OCI-LY1 (cell line): ENCODE measurements around the gene SH3PXD2A.

Source experiments
- H2AFZ ChIP-seq: fragments of 200-600 bp; sonication (generic), shearing (Covaris generic); 2 replicates; pipeline ENCODE4 v1.6.0; 2014; ENCODE audit warnings: antibody characterized with exemption, mild to moderate bottlenecking, low read length
- H3F3A ChIP-seq: fragments of 200-600 bp; sonication (generic), shearing (Covaris generic); 2 replicates; pipeline ENCODE4 v1.6.0; 2014; ENCODE audit warnings: mild to moderate bottlenecking, antibody characterized with exemption, low read length, moderate library complexity; ENCODE audit not compliant: insufficient read depth
- H3K27ac ChIP-seq: fragments of 200-600 bp; sonication (generic); 2 replicates; pipeline ENCODE4 v1.5.1; 2014; ENCODE audit warnings: low read length, mixed run types, mild to moderate bottlenecking, low read depth; ENCODE audit not compliant: poor library complexity, severe bottlenecking
- H3K27me3 ChIP-seq: fragments of 200-600 bp; sonication (generic); 2 replicates; pipeline ENCODE4 v1.6.0; 2014; ENCODE audit warnings: antibody characterized with exemption, mild to moderate bottlenecking, low read length, moderate library complexity; ENCODE audit not compliant: insufficient read depth
- H3K36me3 ChIP-seq: fragments of 200-600 bp; sonication (generic); 2 replicates; pipeline ENCODE4 v1.6.1; 2014; ENCODE audit warnings: mild to moderate bottlenecking, antibody characterized with exemption, low read length, moderate library complexity, mixed read lengths; ENCODE audit not compliant: insufficient read depth
- H3K4me1 ChIP-seq: fragments of 200-600 bp; sonication (generic); 2 replicates; pipeline ENCODE4 v1.5.1; 2014; ENCODE audit warnings: mild to moderate bottlenecking, low read length, moderate library complexity; ENCODE audit not compliant: insufficient read depth, severe bottlenecking
- H3K4me2 ChIP-seq: fragments of 200-600 bp; sonication (generic), shearing (Covaris generic); 2 replicates; pipeline ENCODE4 v1.6.1; 2014; ENCODE audit warnings: low read length
- H3K4me3 ChIP-seq: fragments of 200-600 bp; sonication (generic); 2 replicates; pipeline ENCODE4 v1.5.1; 2014; ENCODE audit warnings: low read length, low read depth, mild to moderate bottlenecking, mixed read lengths; ENCODE audit not compliant: poor library complexity, severe bottlenecking
- H3K79me2 ChIP-seq: fragments of 200-600 bp; shearing (Covaris generic); 2 replicates; pipeline ENCODE4 v1.6.1; 2016; ENCODE audit warnings: mixed run types, low read length, mixed read lengths; ENCODE audit not compliant: insufficient read depth
- H3K9ac ChIP-seq: fragments of 200-600 bp; sonication (generic), shearing (Covaris generic); 2 replicates; pipeline ENCODE4 v1.6.1; 2014; ENCODE audit warnings: mild to moderate bottlenecking, low read length, mixed read lengths
- H3K9me2 ChIP-seq: fragments of 200-600 bp; sonication (generic), shearing (Covaris generic); 2 replicates; pipeline ENCODE4 v1.6.1; 2014; ENCODE audit warnings: low read depth, mild to moderate bottlenecking, low read length, mixed read lengths
- H3K9me3 ChIP-seq: fragments of 200-600 bp; shearing (Covaris generic); 2 replicates; pipeline ENCODE4 v1.6.1; 2014; ENCODE audit warnings: low read length, mixed read lengths
- H4K20me1 ChIP-seq: fragments of 200-600 bp; sonication (generic), shearing (Covaris generic); 2 replicates; pipeline ENCODE4 v1.6.0; 2016; ENCODE audit warnings: mild to moderate bottlenecking, low read length; ENCODE audit not compliant: insufficient read depth
- EZH2 ChIP-seq: fragments of 200-600 bp; sonication (generic), shearing (Covaris generic); IDR thresholded peaks from 2 replicates; pipeline ENCODE4 v1.8.0; 2017; ENCODE audit warnings: borderline replicate concordance, mixed run types, mild to moderate bottlenecking, antibody characterized with exemption, low read length, moderate library complexity, mixed read lengths
- TF ChIP-seq, protein P1 (sequence below): fragments of 200-600 bp; sonication (generic), shearing (Covaris generic); IDR thresholded peaks from 2 replicates; pipeline ENCODE4 v1.5.1; 2017; ENCODE audit warnings: mild to moderate bottlenecking, antibody characterized with exemption, low read length, moderate library complexity, mixed read lengths

SH3PXD2A gene

DNA sequence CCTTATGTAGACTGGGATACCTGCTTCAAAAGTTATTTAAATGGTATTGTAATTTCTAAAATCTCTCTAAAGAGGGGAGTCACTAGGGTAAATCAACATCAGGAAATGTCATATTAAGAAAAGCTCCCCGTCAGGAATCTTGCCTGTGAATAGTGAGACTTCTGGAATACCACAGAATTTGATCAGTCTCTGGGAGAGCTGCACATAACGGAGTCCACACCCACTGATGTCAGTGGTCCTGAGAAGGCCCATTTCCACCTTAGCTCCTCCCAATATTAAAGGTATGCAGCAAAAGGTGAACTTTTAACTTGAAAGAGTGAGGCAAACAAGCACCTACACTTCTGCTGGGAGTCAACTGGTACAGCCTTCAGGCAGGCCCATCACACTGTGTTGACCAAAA is 35.3 kb upstream of the SH3PXD2A start:
- no peaks in the 10 kb centered on the region for H3K27me3 ChIP-seq
- H3K4me3 ChIP-seq = no peak overlapping the region
- H3K79me2 ChIP-seq = no peaks in the 10 kb centered on the region
- H3K27ac ChIP-seq = no peak overlapping the region
- H2AFZ ChIP-seq = no peak overlapping the region
- no peaks in the 10 kb centered on the region for H3K9me3 ChIP-seq
- no peaks in the 10 kb centered on the region for H3F3A ChIP-seq
- no peak overlapping the region for H3K4me2 ChIP-seq
- no peaks in the 10 kb centered on the region for H3K4me1 ChIP-seq
- no peak overlapping the region for H3K9ac ChIP-seq
- no peaks in the 10 kb centered on the region for H3K9me2 ChIP-seq
- TF ChIP-seq, protein P1, sequence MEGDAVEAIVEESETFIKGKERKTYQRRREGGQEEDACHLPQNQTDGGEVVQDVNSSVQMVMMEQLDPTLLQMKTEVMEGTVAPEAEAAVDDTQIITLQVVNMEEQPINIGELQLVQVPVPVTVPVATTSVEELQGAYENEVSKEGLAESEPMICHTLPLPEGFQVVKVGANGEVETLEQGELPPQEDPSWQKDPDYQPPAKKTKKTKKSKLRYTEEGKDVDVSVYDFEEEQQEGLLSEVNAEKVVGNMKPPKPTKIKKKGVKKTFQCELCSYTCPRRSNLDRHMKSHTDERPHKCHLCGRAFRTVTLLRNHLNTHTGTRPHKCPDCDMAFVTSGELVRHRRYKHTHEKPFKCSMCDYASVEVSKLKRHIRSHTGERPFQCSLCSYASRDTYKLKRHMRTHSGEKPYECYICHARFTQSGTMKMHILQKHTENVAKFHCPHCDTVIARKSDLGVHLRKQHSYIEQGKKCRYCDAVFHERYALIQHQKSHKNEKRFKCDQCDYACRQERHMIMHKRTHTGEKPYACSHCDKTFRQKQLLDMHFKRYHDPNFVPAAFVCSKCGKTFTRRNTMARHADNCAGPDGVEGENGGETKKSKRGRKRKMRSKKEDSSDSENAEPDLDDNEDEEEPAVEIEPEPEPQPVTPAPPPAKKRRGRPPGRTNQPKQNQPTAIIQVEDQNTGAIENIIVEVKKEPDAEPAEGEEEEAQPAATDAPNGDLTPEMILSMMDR = no peak
- TF ChIP-seq EZH2 = no peak
- no peaks in the 10 kb centered on the region for H4K20me1 ChIP-seq
- H3K36me3 ChIP-seq = peaks cover 25% of the 10 kb centered on the region; the same call in 1 of the 2 replicates

GRCh38 chr10:103890194-103890658 is 34.9 kb upstream of the SH3PXD2A start:
- Histone ChIP-seq H3K27me3 (no peaks in the 10 kb centered on the region), H3K4me2 (no peak overlapping the region), H3K27ac (no peak overlapping the region), H3K9ac (no peak overlapping the region), H4K20me1 (no peaks in the 10 kb centered on the region), H2AFZ (no peak overlapping the region), H3K9me2 (no peaks in the 10 kb centered on the region), H3K79me2 (no peaks in the 10 kb centered on the region), H3K4me3 (no peak overlapping the region), H3K4me1 (no peaks in the 10 kb centered on the region), H3F3A (no peaks in the 10 kb centered on the region), H3K36me3 (peaks cover 21% of the 10 kb centered on the region; the same call in 1 of the 2 replicates), H3K9me3 (no peaks in the 10 kb centered on the region)
- TF ChIP-seq EZH2 = no peak
- TF ChIP-seq, protein P1 = no peak

GRCh38 chr10:103889121-103889720 is 33.8 kb upstream of the SH3PXD2A start:
- TF ChIP-seq, protein P1 = no peak
- TF ChIP-seq EZH2 = no peak
- no peak overlapping the region for H3K9ac ChIP-seq
- no peak overlapping the region for H3K4me2 ChIP-seq
- no peaks in the 10 kb centered on the region for H3K27me3 ChIP-seq
- H3K4me3 ChIP-seq = no peak overlapping the region
- H3K36me3 ChIP-seq = peaks cover 21% of the 10 kb centered on the region; the same call in 1 of the 2 replicates
- H3F3A ChIP-seq = no peaks in the 10 kb centered on the region
- no peaks in the 10 kb centered on the region for H3K9me2 ChIP-seq
- no peak overlapping the region for H2AFZ ChIP-seq
- H3K79me2 ChIP-seq = no peaks in the 10 kb centered on the region
- H3K4me1 ChIP-seq = no peaks in the 10 kb centered on the region
- no peak overlapping the region for H3K27ac ChIP-seq
- H3K9me3 ChIP-seq = no peaks in the 10 kb centered on the region
- H4K20me1 ChIP-seq = no peaks in the 10 kb centered on the region
